ENCODE data around the gene HCN3.

HCN3 gene

DNA sequence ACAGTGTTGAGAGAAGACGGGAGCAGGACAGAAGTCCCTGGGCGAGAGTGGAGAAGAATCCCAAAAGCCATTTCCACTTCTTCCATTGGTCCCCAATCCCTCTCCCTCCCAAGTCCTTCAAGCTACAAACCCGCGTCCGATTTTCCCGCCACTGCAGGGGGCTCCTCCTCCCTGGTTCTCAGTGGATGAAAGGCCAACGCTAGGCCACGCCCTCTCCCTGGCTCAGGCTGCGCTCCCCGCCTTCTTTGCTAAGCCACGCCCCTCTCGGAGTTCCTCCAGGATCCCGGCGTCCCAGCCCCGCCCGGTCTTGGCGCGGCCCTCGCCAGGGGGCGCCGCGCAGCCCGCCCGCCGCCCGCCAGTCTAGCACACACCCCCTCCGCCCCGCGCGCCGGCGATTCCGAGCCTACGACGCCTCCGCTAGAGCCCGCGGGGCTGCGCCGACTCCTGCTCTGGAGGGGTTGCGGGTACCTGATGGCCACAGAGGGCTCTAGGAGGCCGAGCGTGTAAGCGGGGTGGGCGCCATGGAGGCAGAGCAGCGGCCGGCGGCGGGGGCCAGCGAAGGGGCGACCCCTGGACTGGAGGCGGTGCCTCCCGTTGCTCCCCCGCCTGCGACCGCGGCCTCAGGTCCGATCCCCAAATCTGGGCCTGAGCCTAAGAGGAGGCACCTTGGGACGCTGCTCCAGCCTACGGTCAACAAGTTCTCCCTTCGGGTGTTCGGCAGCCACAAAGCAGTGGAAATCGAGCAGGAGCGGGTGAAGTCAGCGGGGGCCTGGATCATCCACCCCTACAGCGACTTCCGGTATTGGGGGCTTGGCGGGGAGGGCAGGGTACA is at the start of gene HCN3:
Gene HCN3, plus strand, starts transcription at position 394 of the 832 bp plus-strand sequence. Its CDS starts 128 bp downstream, at position 522.
- TF ChIP-seq GATA2 (IDR thresholded peaks at IDR 0.05; ENCODE audit: low read depth, low read length), result no peak
- TF ChIP-seq GATA3 (IDR thresholded peaks at IDR 0.05; ENCODE audit: low read depth, low read length), result no peak

DNA sequence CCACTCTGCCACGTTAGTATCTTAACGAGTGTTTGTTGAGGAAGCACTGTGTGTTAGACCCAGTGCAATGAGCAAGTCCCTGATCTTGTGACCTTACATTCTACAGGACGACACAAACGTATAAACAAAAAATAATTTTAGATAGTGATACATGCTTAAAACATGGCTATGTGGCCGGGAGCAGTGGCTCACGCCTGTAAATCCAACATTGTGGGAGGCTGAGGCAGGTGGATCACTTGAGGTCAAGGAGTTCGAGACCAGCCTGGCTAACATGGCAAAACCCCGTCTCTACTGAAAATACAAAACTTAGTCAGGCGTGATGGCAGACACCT is 49.2 kb upstream of the HCN3 start:
- TF ChIP-seq GATA3 (IDR thresholded peaks at IDR 0.05; ENCODE audit: low read depth, low read length) (no peak), GATA2 (IDR thresholded peaks at IDR 0.05; ENCODE audit: low read depth, low read length) (no peak)

DNA sequence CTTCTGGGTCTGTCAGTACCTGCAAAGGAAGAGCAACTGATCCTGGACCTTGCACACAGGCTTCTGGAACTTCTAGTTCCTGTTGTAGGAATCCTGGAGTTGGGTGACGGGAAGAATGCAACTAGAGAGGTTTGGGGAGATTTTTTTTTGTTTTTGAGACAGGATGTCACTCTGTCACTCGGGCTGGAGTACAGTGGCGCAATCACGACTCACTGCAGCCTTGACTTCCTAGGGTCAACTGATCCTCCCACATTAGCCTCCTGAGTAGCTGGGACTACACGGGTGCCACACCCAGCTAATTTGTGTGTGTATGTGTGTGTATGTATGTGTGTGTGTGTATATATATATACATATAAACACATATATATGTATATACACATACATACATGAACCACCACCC is 40.8 kb upstream of the HCN3 start:
- TF ChIP-seq GATA3 (IDR thresholded peaks at IDR 0.05; ENCODE audit: low read depth, low read length) (no peak), GATA2 (IDR thresholded peaks at IDR 0.05; ENCODE audit: low read depth, low read length) (no peak)

DNA sequence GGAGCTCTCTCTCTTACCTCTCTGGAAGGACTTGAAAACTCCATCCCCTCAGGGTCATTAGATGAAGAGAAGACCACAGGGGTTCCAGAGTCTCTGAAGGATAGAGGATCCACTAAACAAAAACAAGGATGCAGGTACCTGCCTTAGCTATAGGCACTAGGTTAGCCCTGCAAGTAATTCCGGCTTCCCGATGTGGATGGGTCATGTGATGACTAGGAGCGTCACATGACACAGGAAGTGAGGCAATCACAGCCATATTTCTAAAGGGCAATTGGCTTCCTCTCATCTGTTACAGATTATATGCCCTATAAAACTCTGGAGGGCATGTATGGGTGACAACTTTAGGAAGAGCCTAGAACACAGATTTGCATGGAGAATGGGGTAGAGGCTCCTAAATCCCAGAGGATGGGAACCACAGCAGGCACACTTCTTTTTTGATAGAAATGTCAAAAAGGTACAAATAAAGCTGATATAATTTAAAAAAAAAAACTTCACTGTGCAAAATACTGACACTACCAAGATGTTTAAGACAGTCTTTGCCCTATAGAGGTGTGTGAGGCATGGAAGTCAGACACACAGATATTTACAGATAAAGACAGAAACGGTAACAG is 36.1 kb upstream of the HCN3 start:
- no peak for TF ChIP-seq GATA2 (IDR thresholded peaks at IDR 0.05; ENCODE audit: low read depth, low read length)
- no peak for TF ChIP-seq GATA3 (IDR thresholded peaks at IDR 0.05; ENCODE audit: low read depth, low read length)

DNA sequence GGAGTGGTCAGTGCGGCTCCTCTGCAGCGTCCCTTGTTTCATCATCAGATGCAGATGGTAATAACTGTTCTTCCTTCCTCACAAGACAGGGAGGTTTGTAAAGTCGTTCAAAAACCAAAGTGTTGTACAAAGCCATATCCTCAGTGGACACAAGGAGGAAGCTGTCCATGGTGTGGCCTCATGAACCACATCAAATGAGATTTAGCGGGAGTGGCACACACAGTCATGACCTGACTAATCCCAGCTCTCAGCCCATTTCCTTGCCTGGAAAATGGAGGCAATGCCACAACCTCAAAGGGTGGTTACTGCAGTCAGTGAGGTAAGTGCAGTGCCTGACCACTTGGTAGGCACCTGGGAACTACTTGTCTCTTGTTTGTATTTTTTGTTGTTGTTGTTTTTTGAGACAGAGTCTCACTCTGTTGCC is 35.4 kb upstream of the HCN3 start:
- TF ChIP-seq GATA2 (IDR thresholded peaks at IDR 0.05; ENCODE audit: low read depth, low read length) (no peak), GATA3 (IDR thresholded peaks at IDR 0.05; ENCODE audit: low read depth, low read length) (no peak)

DNA sequence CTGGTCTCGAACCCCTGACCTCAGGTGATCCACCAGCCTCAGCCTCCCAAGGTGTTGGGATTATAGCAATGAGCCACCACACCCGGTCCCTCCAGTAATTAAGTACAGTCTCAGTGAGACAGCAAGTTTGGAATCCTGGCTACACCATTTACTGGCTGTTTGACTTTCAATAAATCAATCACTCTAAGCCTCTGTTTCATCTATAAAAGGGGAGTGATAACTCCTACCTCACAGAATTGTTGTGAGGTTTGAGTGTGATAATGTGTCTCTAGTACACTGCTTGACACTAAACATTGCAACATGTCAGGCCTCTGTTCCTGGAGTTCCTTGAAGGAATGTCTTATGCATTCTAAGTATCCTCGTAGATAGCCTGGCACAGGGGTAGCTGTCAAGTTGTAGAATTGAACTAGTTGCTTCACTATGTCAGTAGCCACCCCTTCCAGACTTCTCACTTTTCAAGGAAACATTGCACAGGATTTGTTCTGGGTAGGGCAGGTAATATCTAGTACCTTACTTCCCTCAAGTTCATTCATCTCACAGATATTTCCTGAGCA is 34.4 kb upstream of the HCN3 start:
- TF ChIP-seq GATA2 (IDR thresholded peaks at IDR 0.05; ENCODE audit: low read depth, low read length) (no peak), GATA3 (IDR thresholded peaks at IDR 0.05; ENCODE audit: low read depth, low read length) (no peak)

DNA sequence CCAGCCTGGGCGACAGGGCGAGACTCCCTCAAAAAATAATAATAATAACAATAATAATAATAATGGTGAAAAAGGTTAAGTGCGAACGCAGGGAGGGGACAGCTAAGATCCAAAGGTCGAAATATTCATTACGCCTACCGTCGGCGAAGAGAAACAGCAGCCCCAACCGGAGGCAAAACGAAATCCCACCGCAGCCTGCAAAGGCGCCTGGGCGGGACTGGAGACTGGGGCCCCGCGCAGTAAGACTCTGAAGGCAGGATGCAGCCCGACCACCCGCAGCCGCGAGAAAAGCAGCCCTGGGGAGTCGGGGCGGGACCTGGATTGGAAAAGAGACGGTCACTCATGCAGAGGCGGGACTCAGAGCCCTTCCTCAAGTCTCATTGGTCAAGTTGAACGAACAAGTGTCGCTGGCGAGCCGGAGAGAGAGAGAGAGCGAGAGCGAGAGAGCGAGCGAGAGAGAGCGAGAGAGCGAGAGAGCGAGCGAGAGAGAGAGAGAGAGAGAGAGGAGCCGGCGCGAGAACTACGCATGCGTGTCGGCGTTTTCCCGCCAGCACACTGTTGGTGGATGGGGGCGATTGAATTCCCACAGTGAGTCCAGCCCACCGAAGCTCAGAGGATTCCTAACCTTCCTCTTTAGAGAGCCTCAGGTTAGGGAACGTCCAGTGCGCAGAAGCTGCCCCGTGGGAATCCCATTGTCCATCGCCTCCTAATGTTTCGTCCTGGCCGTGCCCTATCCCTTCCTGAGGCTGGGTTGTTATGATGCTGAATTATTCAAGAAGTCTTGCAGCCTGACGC is 32.7 kb upstream of the HCN3 start:
- TF ChIP-seq GATA3 (IDR thresholded peaks at IDR 0.05; ENCODE audit: low read depth, low read length) (no peak), GATA2 (IDR thresholded peaks at IDR 0.05; ENCODE audit: low read depth, low read length) (peak; percentile 63; the same call in 1 of the 2 replicates)

DNA sequence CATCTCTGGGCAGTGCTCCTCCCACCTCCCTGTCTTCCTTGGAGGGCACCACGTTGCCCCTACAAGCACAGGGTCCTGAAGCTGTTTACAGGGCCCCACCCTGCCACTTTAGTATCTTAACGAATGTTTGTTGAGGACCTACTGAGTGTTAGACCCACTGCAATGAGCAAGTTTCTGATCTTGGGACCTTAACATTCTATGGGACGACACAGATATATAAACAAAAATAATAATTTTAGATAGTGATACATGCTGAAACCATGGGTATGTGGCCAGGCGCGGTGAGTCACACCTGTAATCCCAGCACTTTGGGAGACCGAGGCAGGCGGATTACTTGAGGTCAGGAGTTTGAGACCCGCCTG is 32.1 kb upstream of the HCN3 start:
- no peak for TF ChIP-seq GATA3 (IDR thresholded peaks at IDR 0.05; ENCODE audit: low read depth, low read length)

DNA sequence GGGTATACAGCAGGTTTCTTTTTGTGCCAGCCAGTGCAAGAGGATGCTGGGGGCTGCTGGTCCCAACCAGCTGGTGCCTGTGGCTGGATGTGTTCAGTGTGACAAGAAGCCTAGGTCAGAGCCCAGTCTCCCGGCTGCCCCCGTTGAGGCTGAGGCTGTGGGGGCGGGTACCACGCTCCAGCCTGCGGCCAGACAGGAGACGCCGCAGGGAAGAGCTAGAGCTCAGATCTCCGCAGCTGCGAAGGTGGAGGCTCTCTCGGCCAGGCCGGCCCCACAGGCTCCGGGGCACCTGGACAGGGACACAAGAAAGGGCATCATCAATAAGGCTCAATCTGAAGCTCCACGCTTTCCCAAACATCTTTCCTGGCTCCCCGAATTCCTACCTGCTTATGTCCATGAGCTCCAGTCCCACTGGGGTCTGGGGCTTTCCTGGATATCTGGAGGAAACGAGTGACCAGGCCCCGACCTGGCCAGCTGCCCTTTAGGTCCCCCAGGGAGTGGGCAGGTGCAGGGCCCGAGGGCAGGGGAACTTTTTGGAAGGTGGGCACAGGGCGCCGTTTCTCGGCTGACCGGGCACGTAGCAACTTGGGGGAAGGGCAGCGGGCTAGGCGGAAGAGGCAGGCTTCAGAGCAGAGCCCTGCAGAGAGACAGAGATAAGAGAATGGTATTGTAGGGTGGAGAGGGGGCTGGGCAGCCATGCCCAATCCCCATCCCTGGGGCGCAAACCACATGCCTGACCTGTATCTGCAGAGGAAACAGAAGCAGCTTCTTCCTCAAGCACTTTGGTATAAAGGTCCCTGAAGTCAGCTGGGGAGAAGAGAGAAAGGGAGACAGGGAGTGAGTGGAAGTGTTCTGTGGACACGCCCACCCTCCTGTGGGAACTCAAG is 29.4 kb upstream of the HCN3 start:
- TF ChIP-seq GATA3 (IDR thresholded peaks at IDR 0.05; ENCODE audit: low read depth, low read length), result no peak
- TF ChIP-seq GATA2 (IDR thresholded peaks at IDR 0.05; ENCODE audit: low read depth, low read length), result no peak

DNA sequence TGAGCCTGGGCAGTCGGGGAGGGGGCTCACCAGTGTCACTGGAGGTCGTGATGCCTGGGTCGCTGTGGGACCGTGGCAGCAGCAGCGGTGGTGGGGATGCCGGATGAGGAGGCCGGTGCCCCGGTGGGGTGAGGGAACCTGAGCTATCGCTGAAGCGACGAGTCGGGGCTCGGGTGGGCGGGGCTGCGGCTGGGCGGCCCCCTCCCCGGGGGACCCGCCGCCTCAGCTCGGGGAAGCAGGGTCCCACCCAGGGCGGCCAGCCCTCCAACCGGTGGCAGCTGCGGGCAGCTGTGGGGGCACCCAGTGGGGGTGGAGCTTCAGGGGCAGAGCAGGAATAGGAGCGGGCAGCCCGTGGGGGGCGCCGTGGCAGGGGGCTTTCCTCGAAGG is 27.0 kb upstream of the HCN3 start:
- no peak for TF ChIP-seq GATA3 (IDR thresholded peaks at IDR 0.05; ENCODE audit: low read depth, low read length)
- TF ChIP-seq GATA2 (IDR thresholded peaks at IDR 0.05; ENCODE audit: low read depth, low read length), result no peak

DNA sequence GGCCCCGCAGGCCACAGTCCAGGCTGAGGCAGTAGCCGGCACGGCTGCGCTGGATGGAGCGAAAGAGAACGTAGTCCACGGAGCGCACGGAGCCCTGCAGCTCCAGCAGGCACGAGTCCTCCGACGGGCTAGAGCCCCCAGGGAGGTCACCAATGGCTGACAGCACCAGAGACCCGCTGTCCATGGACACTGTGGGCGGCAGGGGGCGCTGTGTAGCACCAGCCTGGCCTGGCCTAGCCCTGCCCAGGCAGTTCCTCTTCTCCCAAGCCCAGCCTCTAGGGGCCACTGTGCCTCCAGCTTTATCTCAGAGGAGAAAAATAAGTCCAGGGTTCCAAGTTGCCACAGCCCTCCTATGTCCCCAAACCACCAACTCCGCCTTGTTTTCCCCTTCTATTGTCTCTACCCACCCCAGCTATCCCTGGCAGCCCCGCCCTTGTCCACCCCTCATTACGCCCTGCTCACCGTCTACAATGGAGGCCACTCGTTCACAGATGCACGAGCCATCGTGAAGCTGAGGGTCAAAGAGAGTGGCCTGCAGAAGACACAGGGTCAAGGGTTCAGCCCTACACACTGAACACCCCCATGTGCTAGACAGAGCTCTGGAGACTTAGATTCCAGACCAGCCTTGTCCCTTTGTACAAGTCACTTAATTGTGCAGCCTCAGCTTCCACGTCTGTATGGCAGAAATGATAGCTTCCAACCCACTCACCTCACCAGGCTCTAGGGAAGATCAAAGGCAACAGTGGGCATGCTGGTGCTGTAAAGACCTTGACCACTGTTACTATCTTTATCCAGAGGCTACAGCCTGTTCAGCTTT is 26.4 kb upstream of the HCN3 start:
- TF ChIP-seq GATA2 (IDR thresholded peaks at IDR 0.05; ENCODE audit: low read depth, low read length), result no peak
- no peak for TF ChIP-seq GATA3 (IDR thresholded peaks at IDR 0.05; ENCODE audit: low read depth, low read length)

DNA sequence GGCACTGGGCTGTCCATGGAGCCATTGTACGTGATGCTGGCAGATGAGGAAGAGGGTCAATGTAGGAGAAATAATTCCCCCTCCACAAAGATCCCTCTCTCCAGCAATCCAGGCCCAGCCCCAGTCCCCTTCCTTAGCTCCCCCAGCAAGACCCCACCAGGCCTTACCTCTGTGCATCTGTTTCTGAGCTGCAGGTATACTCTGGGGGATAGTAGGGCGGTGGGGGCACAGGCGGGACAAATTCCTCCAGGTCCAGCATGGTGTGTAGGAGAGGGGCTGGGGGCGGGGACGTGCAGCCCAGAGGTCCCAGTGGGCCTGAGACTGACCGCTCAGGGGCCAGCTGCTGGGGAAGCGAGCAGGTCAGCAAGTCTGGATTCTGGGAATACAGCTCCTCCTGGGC is 25.7 kb upstream of the HCN3 start:
- no peak for TF ChIP-seq GATA3 (IDR thresholded peaks at IDR 0.05; ENCODE audit: low read depth, low read length)
- TF ChIP-seq GATA2 (IDR thresholded peaks at IDR 0.05; ENCODE audit: low read depth, low read length), result no peak

DNA sequence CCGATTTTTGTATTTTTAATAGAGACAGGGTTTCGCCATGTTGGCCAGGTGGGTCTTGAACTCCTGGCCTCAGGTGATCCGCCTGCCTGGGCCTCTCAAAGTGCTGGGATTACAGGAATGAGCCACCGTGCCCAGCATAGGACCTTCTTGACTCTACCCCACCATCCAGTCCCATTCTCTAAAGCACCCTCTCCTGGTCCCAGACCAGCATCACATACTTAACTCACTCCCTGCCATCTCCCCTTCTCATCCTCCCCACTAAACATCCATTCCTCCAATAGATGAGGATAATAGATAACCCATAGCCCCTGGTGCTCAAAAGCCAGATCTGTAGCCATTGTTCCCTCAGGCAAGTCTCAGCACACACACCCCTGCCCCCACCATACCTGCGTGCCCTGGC is 24.1 kb upstream of the HCN3 start:
- TF ChIP-seq GATA2 (IDR thresholded peaks at IDR 0.05; ENCODE audit: low read depth, low read length) (peak; percentile 76; the same call in 1 of the 2 replicates), GATA3 (IDR thresholded peaks at IDR 0.05; ENCODE audit: low read depth, low read length) (no peak)

All from SH-SY5Y (cell line).